T-cell (primary cell): ENCODE results near the gene CENPM. TPM values are rescaled to one million over a fixed set of nuclear protein-coding genes. Genes with fewer than 3 reads are reported as not detected.

Experiments used
- ATAC-seq, 4 experiments: fragments of 200-7000 bp in 3 of 4; fragments of 150-1000 bp in 1 of 4; cut with Tn5 transposase; replicated peaks in 1 of 4; 1 replicate in 3 of 4; 2 replicates in 1 of 4; pipeline ENCODE4 v1.10.0; 2021; ENCODE audit warnings: moderate library complexity in 3 of 4, mild to moderate bottlenecking in 2 of 4, moderate number of reproducible peaks in 1 of 4
- CTCF ChIA-PET, 2 donors: fragments of 300-600 bp; sonication (Branson Sonifier 250); formaldehyde crosslinking; loops; one replicate each; lab custom pipeline; 2022; ENCODE audit warnings: antibody characterized with exemption in 2 of 2; lab: Charles Lee
- POLR2A ChIA-PET, 2 donors: fragments of 300-600 bp; sonication (Branson Sonifier 250); formaldehyde crosslinking; loops; one replicate each; lab custom pipeline; 2022; ENCODE audit warnings: antibody characterized with exemption in 2 of 2; lab: Charles Lee
- DNase-seq, 35 experiments: peaks; one replicate each; pipeline versions ENCODE4 v3.0.0 to v3.0.0-alpha.2; 2013 to 2023
- H3K27ac ChIP-seq: one replicate; pipeline ENCODE4 v1.5.1; 2013; ENCODE audit warnings: low read length
- H3K27me3 ChIP-seq, 2 experiments: replicated peaks in 1 of 2; 1 replicate in 1 of 2; 2 replicates in 1 of 2; pipeline versions ENCODE4 v1.6.1 to v1.7.0; 2013; ENCODE audit warnings: low read length in 1 of 2, mixed read lengths in 1 of 2; ENCODE audit not compliant: control insufficient read depth in 2 of 2, insufficient read depth in 2 of 2; ENCODE audit errors: extremely low read depth in 1 of 2
- H3K36me3 ChIP-seq, 2 donors: 1 replicate in 1 of 2; 2 replicates in 1 of 2; pipeline versions ENCODE4 v1.6.1 to v1.7.0; 2013; ENCODE audit warnings: low read length in 1 of 2; ENCODE audit not compliant: control insufficient read depth in 2 of 2, insufficient read depth in 1 of 2; ENCODE audit errors: extremely low read depth in 1 of 2
- H3K4me1 ChIP-seq, 2 experiments: 1 replicate in 1 of 2; 2 replicates in 1 of 2; pipeline versions ENCODE4 v1.6.1 to v1.7.0; 2013; ENCODE audit warnings: low read length in 2 of 2, mixed read lengths in 1 of 2; ENCODE audit not compliant: insufficient read depth in 2 of 2, control insufficient read depth in 1 of 2; ENCODE audit errors: extremely low read depth in 1 of 2
- H3K4me3 ChIP-seq, 2 donors: 1 replicate in 1 of 2; 2 replicates in 1 of 2; pipeline versions ENCODE4 v1.5.1 to v1.7.0; 2013; ENCODE audit warnings: mild to moderate bottlenecking in 2 of 2, low read length in 1 of 2, moderate library complexity in 1 of 2; ENCODE audit not compliant: control insufficient read depth in 1 of 2; ENCODE audit errors: extremely low read depth in 1 of 2
- H3K9me3 ChIP-seq: 2 replicates; pipeline ENCODE4 v1.7.0; 2013
- H3K27ac Mint-ChIP-seq, 2 donors: one replicate each; pipeline ENCODE4 v1.8.0; 2020 to 2021; ENCODE audit warnings: mild to moderate bottlenecking in 2 of 2, mixed read lengths in 2 of 2
- H3K27me3 Mint-ChIP-seq, 2 donors: one replicate each; pipeline ENCODE4 v1.8.0; 2021 to 2022; ENCODE audit warnings: mixed read lengths in 2 of 2
- H3K36me3 Mint-ChIP-seq: one replicate; pipeline ENCODE4 v1.8.0; 2021; ENCODE audit warnings: mixed read lengths
- H3K4me1 Mint-ChIP-seq, 3 donors: one replicate each; pipeline ENCODE4 v1.8.0; 2020 to 2022; ENCODE audit warnings: mixed read lengths in 3 of 3, mild to moderate bottlenecking in 1 of 3
- H3K4me3 Mint-ChIP-seq, 3 donors: one replicate each; pipeline ENCODE4 v1.8.0; 2020 to 2022; ENCODE audit warnings: mild to moderate bottlenecking in 3 of 3, mixed read lengths in 3 of 3, moderate library complexity in 3 of 3
- H3K9me3 Mint-ChIP-seq, 3 donors: one replicate each; pipeline ENCODE4 v1.8.0; 2020 to 2022; ENCODE audit warnings: mixed read lengths in 3 of 3
- WGBS: methylation state at CpG from one replicate; pipeline ENCODE4 v1.1.5; 2013; ENCODE audit warnings: missing lambda C conversion rate; ENCODE audit not compliant: insufficient coverage; 5-methylcytosine and 5-hydroxymethylcytosine counted together
- total RNA-seq, 35 experiments: library from RNA in 6 of 35; stranded (reverse) in 6 of 35; fragments of 120-200 nt in 1 of 35; gene quantifications; one replicate each; pipeline versions ENCODE4 v1.2.1 to v1.2.4 and lab custom pipeline; 2013 to 2026

The CENPM gene
- total RNA-seq, 5 donors from 2014 or later (not counting 1 experiment from before 2014, with no cell fraction given): 5.1 to 16.7 (median 7.9) TPM

GRCh38 chr22:41913842-41914534 lies 33.0 kb downstream of the CENPM start:
- Histone ChIP-seq H3K4me1 (peaks cover 15 to 53% of the 10 kb centered on the region in 2 experiments), H3K4me3 (peak overlapping the region in 1 of 2 donors; percentile 35), H3K27ac (no peak overlapping the region), H3K9me3 (no peaks in the 10 kb centered on the region), H3K27me3 (peaks cover 11 to 80% of the 10 kb centered on the region in 2 experiments), H3K36me3 (no peaks in the 10 kb centered on the region)
- Mint-ChIP-seq H3K4me3 (peak overlapping the region in 1 of 3 donors; percentile 60), H3K4me1 (peaks cover 27 to 36% (median 27%) of the 10 kb centered on the region in 3 donors), H3K9me3 (no peaks in the 10 kb centered on the region), H3K27me3 (peaks cover 27 to 44% of the 10 kb centered on the region in 2 donors), H3K27ac (no peak overlapping the region), H3K36me3 (no peaks in the 10 kb centered on the region)
- POLR2A ChIA-PET: no interaction called here
- CTCF ChIA-PET: interaction anchor here in 1 of 2 donors (1.3 kb wide), 1 partner anchor 26 kb away, joined by 5 read pairs; no protein-coding TSS in a partner anchor
- ATAC-seq (peak in 1 of 4 experiments; percentile 7), DNase-seq (no peak)
- WGBS: 7% methylated on average over 73 of the region's 79 CpGs

- Mint-ChIP-seq H3K9me3 (no peaks in the 10 kb centered on the region), H3K27me3 (peaks cover 31 to 47% of the 10 kb centered on the region in 2 donors), H3K27ac (no peak overlapping the region), H3K4me3 (peak overlapping the region; percentile 34 to 60 (median 37)), H3K36me3 (no peaks in the 10 kb centered on the region), H3K4me1 (peaks cover 31 to 39% (median 32%) of the 10 kb centered on the region in 3 donors)
- ChIA-PET POLR2A (interaction anchor here in 1 of 2 donors (0.6 kb wide), 1 partner anchor 101 kb away, joined by 13 read pairs; no protein-coding TSS in a partner anchor), CTCF (interaction anchor here in 1 of 2 donors (0.6 kb wide), 2 partner anchors 16 to 41 kb away, joined by 3 to 5 read pairs; no protein-coding TSS in a partner anchor)
- H3K4me1 ChIP-seq: peaks cover 21 to 53% of the 10 kb centered on the region in 2 experiments
- no peaks in the 10 kb centered on the region for H3K9me3 ChIP-seq
- H3K36me3 ChIP-seq: no peaks in the 10 kb centered on the region
- 69% methylated on average over 8 of the region's 11 CpGs for WGBS
- no peak overlapping the region for H3K27ac ChIP-seq
- ATAC-seq (no peak), DNase-seq (no peak)
- H3K27me3 ChIP-seq: peaks cover 11 to 77% of the 10 kb centered on the region in 2 experiments
- H3K4me3 ChIP-seq: no peak overlapping the region
Measured at GRCh38 chr22:41913040-41913719, 33.8 kb downstream of the CENPM start.

GRCh38 chr22:41912338-41913039 lies 34.5 kb downstream of the CENPM start:
- Histone ChIP-seq H3K4me3 (no peak overlapping the region), H3K9me3 (no peaks in the 10 kb centered on the region), H3K27me3 (peaks cover 11 to 70% of the 10 kb centered on the region in 2 experiments), H3K36me3 (peaks cover 0 to 3% of the 10 kb centered on the region in 2 donors), H3K4me1 (peaks cover 21 to 53% of the 10 kb centered on the region in 2 experiments), H3K27ac (no peak overlapping the region)
- peaks cover 33 to 42% (median 35%) of the 10 kb centered on the region in 3 donors for H3K4me1 Mint-ChIP-seq
- no peak for ATAC-seq
- peak overlapping the region in 1 of 2 donors; percentile 22 for H3K27ac Mint-ChIP-seq
- H3K27me3 Mint-ChIP-seq: peaks cover 31 to 47% of the 10 kb centered on the region in 2 donors
- DNase-seq: no peak
- ChIA-PET POLR2A (interaction anchor here in 1 of 2 donors (0.6 kb wide), 1 partner anchor 100 kb away, joined by 13 read pairs; no protein-coding TSS in a partner anchor), CTCF (interaction anchor here in 1 of 2 donors (0.6 kb wide), 2 partner anchors 41 to 44 kb away, joined by 5 to 8 read pairs; no protein-coding TSS in a partner anchor)
- 72% methylated on average over 7 of the region's 9 CpGs for WGBS
- no peaks in the 10 kb centered on the region for H3K9me3 Mint-ChIP-seq
- no peaks in the 10 kb centered on the region for H3K36me3 Mint-ChIP-seq
- H3K4me3 Mint-ChIP-seq: peak overlapping the region in 2 of 3 donors; percentile 24 to 60

- Histone ChIP-seq H3K36me3 (peaks cover 0 to 3% of the 10 kb centered on the region in 2 donors), H3K4me1 (peaks cover 21 to 53% of the 10 kb centered on the region in 2 experiments), H3K9me3 (no peaks in the 10 kb centered on the region), H3K4me3 (peak overlapping the region; percentile 35 to 64), H3K27me3 (peaks cover 7 to 60% of the 10 kb centered on the region in 2 experiments), H3K27ac (no peak overlapping the region)
- H3K27me3 Mint-ChIP-seq: peaks cover 28 to 38% of the 10 kb centered on the region in 2 donors
- H3K4me1 Mint-ChIP-seq: peaks cover 33 to 40% (median 35%) of the 10 kb centered on the region in 3 donors
- no peaks in the 10 kb centered on the region for H3K9me3 Mint-ChIP-seq
- no peaks in the 10 kb centered on the region for H3K36me3 Mint-ChIP-seq
- ChIA-PET POLR2A (interaction anchor here in 1 of 2 donors (0.5 to 1.0 kb wide), 2 partner anchors 28 to 29 kb away, joined by 3 to 7 read pairs; no protein-coding TSS in a partner anchor), CTCF (no interaction called here)
- H3K27ac Mint-ChIP-seq: no peak overlapping the region
- peak overlapping the region; percentile 60 to 74 (median 61) for H3K4me3 Mint-ChIP-seq
- ATAC-seq (peak in 1 of 4 experiments; percentile 22), DNase-seq (peak in 4 of 35 experiments; percentile 16 to 37 (median 31))
- 12% methylated on average over 37 of the region's 37 CpGs for WGBS
Measured at GRCh38 chr22:41911001-41911611, 35.8 kb downstream of the CENPM start.

GRCh38 chr22:41910050-41911000 lies 36.6 kb downstream of the CENPM start:
- ChIA-PET CTCF (interaction anchor here in 1 of 2 donors (0.5 to 1.0 kb wide), 2 partner anchors 15 to 221 kb away, joined by 3 to 5 read pairs; no protein-coding TSS in a partner anchor), POLR2A (no interaction called here)
- peak; percentile 39 to 51 (median 46) for ATAC-seq
- DNase-seq: peak in 15 of 35 experiments; percentile 3 to 59 (median 34)
- peak overlapping the region; percentile 35 to 64 for H3K4me3 ChIP-seq
- H3K4me3 Mint-ChIP-seq: peak overlapping the region; percentile 39 to 74 (median 55)
- H3K9me3 ChIP-seq: no peaks in the 10 kb centered on the region
- no peak overlapping the region for H3K27ac Mint-ChIP-seq
- peaks cover 2 to 52% of the 10 kb centered on the region in 2 experiments for H3K27me3 ChIP-seq
- peaks cover 6% of the 10 kb centered on the region for H3K36me3 Mint-ChIP-seq
- H3K27me3 Mint-ChIP-seq: peaks cover 27 to 31% of the 10 kb centered on the region in 2 donors
- no peak overlapping the region for H3K27ac ChIP-seq
- 2% methylated on average over 111 of the region's 112 CpGs for WGBS
- H3K36me3 ChIP-seq: peaks cover 5% of the 10 kb centered on the region in 2 donors
- no peaks in the 10 kb centered on the region for H3K9me3 Mint-ChIP-seq
- peaks cover 20 to 48% of the 10 kb centered on the region in 2 experiments for H3K4me1 ChIP-seq
- H3K4me1 Mint-ChIP-seq: peaks cover 30 to 33% (median 31%) of the 10 kb centered on the region in 3 donors
